HCT116 (cell line): ENCODE results near the gene CFAP99. TPM values are rescaled to one million over a fixed set of nuclear protein-coding genes. Genes with fewer than 3 reads are reported as not detected.

Source experiments
- ATAC-seq: fragments of 200-7000 bp; cut with Tn5 transposase; 2 replicates; pipeline ENCODE4 v1.9.1; 2020; ENCODE audit warnings: mild to moderate bottlenecking, moderate library complexity
- BruUV-seq: library from RNA; stranded (reverse); fragments of 400-500 nt; replicated peaks from 2 replicates; lab custom pipeline; 2021; lab: Mats Ljungman, UMichigan
- CTCF ChIA-PET: fragments of 300-600 bp; sonication (Branson Sonifier 250); formaldehyde crosslinking; loops from one replicate; lab custom pipeline; 2021; ENCODE audit warnings: antibody characterized with exemption; lab: Charles Lee
- POLR2A ChIA-PET: fragments of 300-600, 350-600 bp; sonication (Branson Sonifier 250); formaldehyde crosslinking; loops from one replicate; lab custom pipeline; 2021; ENCODE audit warnings: antibody characterized with exemption; lab: Charles Lee
- RAD21 ChIA-PET, 2 experiments: fragments of 300-600 bp; sonication (Branson Sonifier 250); formaldehyde crosslinking; loops; one replicate each; lab custom pipeline; 2023; ENCODE audit warnings: low total read pairs in 2 of 2; ENCODE audit not compliant: uncharacterized antibody in 2 of 2, unreplicated experiment in 2 of 2, low non-redundant PET in 1 of 2; lab: Charles Lee
- DNase-seq: peaks from one replicate; pipeline ENCODE4 v3.0.0-alpha.2; 2010; ENCODE audit warnings: low read depth, low spot score
- H2AFZ ChIP-seq: fragments of 200-600 bp; shearing (Covaris generic), sonication (generic); 2 replicates; pipeline ENCODE4 v1.6.1; 2017; ENCODE audit warnings: low read depth, mixed run types, mixed read lengths, antibody characterized with exemption, low read length; ENCODE audit not compliant: poor library complexity, severe bottlenecking
- H3K27ac ChIP-seq: 2 replicates; pipeline ENCODE4 v1.5.1; 2012; ENCODE audit warnings: low read depth, low read length
- H3K27me3 ChIP-seq: fragments of 200-600 bp; sonication (generic); 2 replicates; pipeline ENCODE4 v1.6.1; 2016; ENCODE audit warnings: mixed run types, low read length, mixed read lengths; ENCODE audit not compliant: insufficient read depth
- H3K36me3 ChIP-seq, 2 experiments: fragments of 200-500 bp in 1 of 2; fragments of 200-600 bp in 1 of 2; sonication (Bioruptor generic) in 1 of 2; sonication (generic) in 1 of 2; 2 replicates each; pipeline versions ENCODE4 v1.5.1 to v1.6.1; 2014 to 2016; ENCODE audit warnings: low read length in 2 of 2, inconsistent platforms in 1 of 2, mixed read lengths in 1 of 2, mixed run types in 1 of 2; ENCODE audit not compliant: insufficient read depth in 2 of 2, control insufficient read depth in 1 of 2
- H3K4me1 ChIP-seq, 2 experiments: fragments of 200-600 bp in 1 of 2; sonication (generic) in 1 of 2; 2 replicates each; pipeline versions ENCODE4 v1.5.1 to v1.6.1; 2012 to 2017; ENCODE audit warnings: low read length in 2 of 2, inconsistent platforms in 1 of 2, mild to moderate bottlenecking in 1 of 2, mixed read lengths in 1 of 2, mixed run types in 1 of 2, moderate library complexity in 1 of 2; ENCODE audit not compliant: insufficient read depth in 2 of 2, control insufficient read depth in 1 of 2
- H3K4me2 ChIP-seq: fragments of 200-600 bp; sonication (generic); 2 replicates; pipeline ENCODE4 v1.6.1; 2017; ENCODE audit warnings: mixed run types, low read length, mixed read lengths
- H3K4me3 ChIP-seq, 2 experiments: fragments of 200-600 bp in 1 of 2; sonication (generic) in 1 of 2; replicated peaks in 1 of 2; 2 replicates each; pipeline ENCODE4 v1.5.1; 2011 to 2016; ENCODE audit warnings: low read length in 2 of 2, control low read depth in 1 of 2, low read depth in 1 of 2, mild to moderate bottlenecking in 1 of 2, mixed read lengths in 1 of 2, mixed run types in 1 of 2
- H3K79me2 ChIP-seq: fragments of 200-600 bp; sonication (generic); 2 replicates; pipeline ENCODE4 v1.6.1; 2017; ENCODE audit warnings: mild to moderate bottlenecking, mixed run types, low read length, moderate library complexity, mixed read lengths; ENCODE audit not compliant: insufficient read depth
- H3K9ac ChIP-seq: fragments of 200-600 bp; sonication (generic); 2 replicates; pipeline ENCODE4 v1.6.1; 2016; ENCODE audit warnings: low read length, mixed read lengths
- H3K9me2 ChIP-seq: fragments of 200-600 bp; sonication (generic), shearing (Covaris generic); 2 replicates; pipeline ENCODE4 v1.6.1; 2017; ENCODE audit warnings: mixed run types, mild to moderate bottlenecking, moderate library complexity; ENCODE audit not compliant: insufficient read depth
- H3K9me3 ChIP-seq, 2 experiments: fragments of 200-500 bp in 1 of 2; fragments of 200-600 bp in 1 of 2; sonication (Bioruptor generic) in 1 of 2; sonication (generic) in 1 of 2; 2 replicates each; pipeline ENCODE4 v1.6.1; 2014 to 2017; ENCODE audit warnings: low read length in 2 of 2, mixed read lengths in 2 of 2, inconsistent platforms in 1 of 2, low read depth in 1 of 2, mild to moderate bottlenecking in 1 of 2, mixed run types in 1 of 2, moderate library complexity in 1 of 2; ENCODE audit not compliant: control insufficient read depth in 1 of 2, insufficient read depth in 1 of 2
- H4K20me1 ChIP-seq: fragments of 200-600 bp; sonication (generic), shearing (Covaris generic); 2 replicates; pipeline ENCODE4 v1.6.1; 2017; ENCODE audit warnings: mixed run types, mild to moderate bottlenecking, moderate library complexity; ENCODE audit not compliant: insufficient read depth
- CBX3 ChIP-seq: IDR thresholded peaks from 2 replicates; pipeline ENCODE4 v1.6.1; 2012; ENCODE audit warnings: low read depth
- CEBPB ChIP-seq: IDR thresholded peaks from 2 replicates; pipeline ENCODE4 v1.6.1; 2012; ENCODE audit warnings: low read depth
- EGR1 ChIP-seq: IDR thresholded peaks from 2 replicates; pipeline ENCODE4 v1.6.1; 2012; ENCODE audit warnings: low read depth
- ELF1 ChIP-seq: IDR thresholded peaks from 2 replicates; pipeline ENCODE4 v1.6.1; 2012; ENCODE audit warnings: low read depth, borderline replicate concordance
- EZH2 ChIP-seq: fragments of 200-600 bp; sonication (generic); IDR thresholded peaks from 2 replicates; pipeline ENCODE4 v1.6.1; 2017; ENCODE audit warnings: antibody characterized with exemption, mixed run types
- FOSL1 ChIP-seq: IDR thresholded peaks from 2 replicates; pipeline ENCODE4 v1.6.1; 2012; ENCODE audit warnings: low read depth
- JUND ChIP-seq: IDR thresholded peaks from 2 replicates; pipeline ENCODE4 v1.6.1; 2012
- POLR2A ChIP-seq: IDR thresholded peaks from 2 replicates; pipeline ENCODE4 v1.7.0; 2011; ENCODE audit warnings: borderline replicate concordance; ENCODE audit not compliant: insufficient read depth, insufficient read length; ENCODE audit errors: extremely low read depth
- POLR2AphosphoS5 ChIP-seq: IDR thresholded peaks from 2 replicates; pipeline ENCODE4 v1.6.1; 2011; ENCODE audit warnings: mild to moderate bottlenecking, low read depth, low read length, moderate library complexity
- RAD21 ChIP-seq: IDR thresholded peaks from 2 replicates; pipeline ENCODE4 v1.6.1; 2012; ENCODE audit warnings: low read depth, mild to moderate bottlenecking
- SIN3A ChIP-seq: IDR thresholded peaks from 2 replicates; pipeline ENCODE4 v1.6.1; 2012; ENCODE audit warnings: low read depth
- SP1 ChIP-seq: IDR thresholded peaks from 2 replicates; pipeline ENCODE4 v1.6.1; 2012; ENCODE audit warnings: low read depth
- YY1 ChIP-seq: IDR thresholded peaks from 2 replicates; pipeline ENCODE4 v1.6.1; 2011; ENCODE audit warnings: low read length, low read depth, moderate library complexity, mild to moderate bottlenecking; ENCODE audit not compliant: insufficient replicate concordance; ENCODE audit errors: extremely low read depth
- ZFX ChIP-seq: fragments of 450-650 bp; IDR thresholded peaks from 2 replicates; pipeline ENCODE4 v1.6.1; 2017
- ZNF274 ChIP-seq: fragments of 200-500 bp; sonication (Bioruptor generic); IDR thresholded peaks from 2 replicates; pipeline ENCODE4 v1.6.1; 2014; ENCODE audit warnings: mild to moderate bottlenecking, low read depth, low read length, inconsistent platforms
- intact Hi-C: fragments of 100-400 bp; cut with micrococcal nuclease; formaldehyde crosslinking; loops from 2 replicates; pipeline ENCODE4 v1.10.0; 2022
- total RNA-seq: library from RNA; stranded (reverse); gene quantifications from one replicate; pipeline ENCODE4 v1.2.1, GENCODE V29; 2021; ENCODE audit not compliant: unreplicated experiment
- TF ChIP-seq, protein P1 (sequence below): IDR thresholded peaks from 2 replicates; pipeline ENCODE4 v1.6.1; 2012
- TF ChIP-seq, protein P2 (sequence below), 3 experiments: fragments of 200-600 bp in 1 of 3; sonication (generic) in 1 of 3; IDR thresholded peaks in 2 of 3; conservative IDR thresholded peaks in 1 of 3; 2 replicates each; pipeline ENCODE4 v1.5.1; 2012 to 2017; ENCODE audit warnings: low read depth in 2 of 3, low read length in 2 of 3, antibody characterized with exemption in 1 of 3, borderline replicate concordance in 1 of 3, control low read depth in 1 of 3, mild to moderate bottlenecking in 1 of 3, mixed read lengths in 1 of 3, mixed run types in 1 of 3, moderate library complexity in 1 of 3; ENCODE audit not compliant: insufficient read depth in 1 of 3
- TF ChIP-seq, protein P3 (sequence below): IDR thresholded peaks from 2 replicates; pipeline ENCODE4 v1.6.1; 2012; ENCODE audit warnings: low read depth

Gene CFAP99
- total RNA-seq, 1 experiment from 2014 or later, result 0.42 TPM

GRCh38 chr4:2426069-2426397, 7.3 kb downstream of the CFAP99 start:
- Histone ChIP-seq H3K4me3 (no peak overlapping the region), H3K79me2 (no peaks in the 10 kb centered on the region), H3K36me3 (no peaks in the 10 kb centered on the region)
- BruUV-seq, result no TSS peak
- TF ChIP-seq CBX3, result no peak
- TF ChIP-seq, all 23 proteins: peak for 0
- intact Hi-C loops, result no loop called here
- Histone ChIP-seq H2AFZ (no peak overlapping the region), H4K20me1 (no peaks in the 10 kb centered on the region), H3K4me1 (peaks cover 2 to 10% of the 10 kb centered on the region in 2 experiments; a peak in 3 of 4 replicates), H3K4me2 (no peak overlapping the region), H3K9me2 (no peaks in the 10 kb centered on the region), H3K9ac (no peak overlapping the region), H3K9me3 (no peaks in the 10 kb centered on the region), H3K27ac (no peak overlapping the region), H3K27me3 (no peaks in the 10 kb centered on the region)
- POLR2A ChIA-PET, result no interaction called here
- RAD21 ChIA-PET, result no interaction called here
- ATAC-seq, result no peak
- CTCF ChIA-PET, result no interaction called here
- no peak for DNase-seq

DNA sequence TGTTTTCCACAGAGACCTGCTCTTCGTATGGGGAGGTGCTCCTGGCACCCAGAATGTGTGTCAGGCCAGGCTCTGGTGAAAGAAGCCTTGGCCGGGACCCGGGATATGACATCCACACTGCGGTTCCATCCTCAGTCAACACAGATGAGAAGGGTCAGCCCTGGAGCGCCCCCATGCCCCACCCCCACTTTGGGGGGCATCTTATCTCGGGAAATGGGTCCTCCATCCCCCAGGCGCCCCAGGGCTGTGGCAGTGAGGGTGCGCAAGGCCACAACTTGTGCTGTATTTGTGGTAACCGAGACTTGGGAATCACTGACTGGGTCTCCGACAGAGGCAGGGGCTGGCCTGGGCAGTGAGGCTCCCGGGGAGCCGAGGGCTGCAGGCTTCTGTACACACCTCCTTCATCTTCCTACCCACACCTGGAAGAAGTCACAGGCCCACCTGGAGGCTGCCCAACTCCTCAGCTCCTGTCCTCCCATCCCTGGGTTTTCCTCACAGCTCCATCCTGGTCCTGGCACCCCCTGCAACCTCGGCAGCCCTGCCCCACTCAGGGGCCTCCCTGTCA, 8.0 kb downstream of the CFAP99 start:
- Histone ChIP-seq H3K4me1 (peaks cover 2 to 10% of the 10 kb centered on the region in 2 experiments; a peak in 3 of 4 replicates), H3K9ac (no peak overlapping the region), H3K4me3 (no peak overlapping the region), H3K36me3 (no peaks in the 10 kb centered on the region), H3K9me2 (no peaks in the 10 kb centered on the region), H4K20me1 (no peaks in the 10 kb centered on the region), H2AFZ (no peak overlapping the region), H3K27me3 (no peaks in the 10 kb centered on the region), H3K79me2 (no peaks in the 10 kb centered on the region), H3K9me3 (no peaks in the 10 kb centered on the region), H3K27ac (no peak overlapping the region), H3K4me2 (no peak overlapping the region)
- CTCF ChIA-PET, result no interaction called here
- no TSS peak for BruUV-seq
- no peak for ATAC-seq
- no peak for TF ChIP-seq POLR2A
- TF ChIP-seq SP1, result no peak
- TF ChIP-seq EGR1, result no peak
- TF ChIP-seq ELF1, result no peak
- no peak for TF ChIP-seq YY1
- no peak for TF ChIP-seq JUND
- TF ChIP-seq, protein P1, sequence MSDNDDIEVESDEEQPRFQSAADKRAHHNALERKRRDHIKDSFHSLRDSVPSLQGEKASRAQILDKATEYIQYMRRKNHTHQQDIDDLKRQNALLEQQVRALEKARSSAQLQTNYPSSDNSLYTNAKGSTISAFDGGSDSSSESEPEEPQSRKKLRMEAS, result no peak
- TF ChIP-seq EZH2, result no peak
- no peak for TF ChIP-seq ZNF274
- TF ChIP-seq ZFX, result no peak
- no peak for TF ChIP-seq RAD21
- TF ChIP-seq, protein P2, sequence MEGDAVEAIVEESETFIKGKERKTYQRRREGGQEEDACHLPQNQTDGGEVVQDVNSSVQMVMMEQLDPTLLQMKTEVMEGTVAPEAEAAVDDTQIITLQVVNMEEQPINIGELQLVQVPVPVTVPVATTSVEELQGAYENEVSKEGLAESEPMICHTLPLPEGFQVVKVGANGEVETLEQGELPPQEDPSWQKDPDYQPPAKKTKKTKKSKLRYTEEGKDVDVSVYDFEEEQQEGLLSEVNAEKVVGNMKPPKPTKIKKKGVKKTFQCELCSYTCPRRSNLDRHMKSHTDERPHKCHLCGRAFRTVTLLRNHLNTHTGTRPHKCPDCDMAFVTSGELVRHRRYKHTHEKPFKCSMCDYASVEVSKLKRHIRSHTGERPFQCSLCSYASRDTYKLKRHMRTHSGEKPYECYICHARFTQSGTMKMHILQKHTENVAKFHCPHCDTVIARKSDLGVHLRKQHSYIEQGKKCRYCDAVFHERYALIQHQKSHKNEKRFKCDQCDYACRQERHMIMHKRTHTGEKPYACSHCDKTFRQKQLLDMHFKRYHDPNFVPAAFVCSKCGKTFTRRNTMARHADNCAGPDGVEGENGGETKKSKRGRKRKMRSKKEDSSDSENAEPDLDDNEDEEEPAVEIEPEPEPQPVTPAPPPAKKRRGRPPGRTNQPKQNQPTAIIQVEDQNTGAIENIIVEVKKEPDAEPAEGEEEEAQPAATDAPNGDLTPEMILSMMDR (IDR thresholded peaks at IDR 0.05 in 2 of 3, conservative IDR thresholded peaks at IDR 0.05 in 1 of 3; ENCODE audit: borderline replicate concordance in 1 of 3, insufficient read depth in 1 of 3, low read depth in 2 of 3, low read length in 2 of 3), result no peak
- TF ChIP-seq, protein P3, sequence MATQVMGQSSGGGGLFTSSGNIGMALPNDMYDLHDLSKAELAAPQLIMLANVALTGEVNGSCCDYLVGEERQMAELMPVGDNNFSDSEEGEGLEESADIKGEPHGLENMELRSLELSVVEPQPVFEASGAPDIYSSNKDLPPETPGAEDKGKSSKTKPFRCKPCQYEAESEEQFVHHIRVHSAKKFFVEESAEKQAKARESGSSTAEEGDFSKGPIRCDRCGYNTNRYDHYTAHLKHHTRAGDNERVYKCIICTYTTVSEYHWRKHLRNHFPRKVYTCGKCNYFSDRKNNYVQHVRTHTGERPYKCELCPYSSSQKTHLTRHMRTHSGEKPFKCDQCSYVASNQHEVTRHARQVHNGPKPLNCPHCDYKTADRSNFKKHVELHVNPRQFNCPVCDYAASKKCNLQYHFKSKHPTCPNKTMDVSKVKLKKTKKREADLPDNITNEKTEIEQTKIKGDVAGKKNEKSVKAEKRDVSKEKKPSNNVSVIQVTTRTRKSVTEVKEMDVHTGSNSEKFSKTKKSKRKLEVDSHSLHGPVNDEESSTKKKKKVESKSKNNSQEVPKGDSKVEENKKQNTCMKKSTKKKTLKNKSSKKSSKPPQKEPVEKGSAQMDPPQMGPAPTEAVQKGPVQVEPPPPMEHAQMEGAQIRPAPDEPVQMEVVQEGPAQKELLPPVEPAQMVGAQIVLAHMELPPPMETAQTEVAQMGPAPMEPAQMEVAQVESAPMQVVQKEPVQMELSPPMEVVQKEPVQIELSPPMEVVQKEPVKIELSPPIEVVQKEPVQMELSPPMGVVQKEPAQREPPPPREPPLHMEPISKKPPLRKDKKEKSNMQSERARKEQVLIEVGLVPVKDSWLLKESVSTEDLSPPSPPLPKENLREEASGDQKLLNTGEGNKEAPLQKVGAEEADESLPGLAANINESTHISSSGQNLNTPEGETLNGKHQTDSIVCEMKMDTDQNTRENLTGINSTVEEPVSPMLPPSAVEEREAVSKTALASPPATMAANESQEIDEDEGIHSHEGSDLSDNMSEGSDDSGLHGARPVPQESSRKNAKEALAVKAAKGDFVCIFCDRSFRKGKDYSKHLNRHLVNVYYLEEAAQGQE, result no peak
- no peak for TF ChIP-seq CBX3
- TF ChIP-seq SIN3A, result no peak
- TF ChIP-seq FOSL1, result no peak
- TF ChIP-seq CEBPB, result no peak
- no peak for TF ChIP-seq POLR2AphosphoS5
- RAD21 ChIA-PET, result no interaction called here
- intact Hi-C loops, result no loop called here
- POLR2A ChIA-PET, result no interaction called here
- no peak for DNase-seq
